Hematopoietic multipotent progenitor cell treated with erythropoietin and hydrocortisone succinate and interleukin-3 and kit ligand, for 4 days (in vitro differentiated cells): ENCODE results near the gene ALPI.
"Not testable (repeated sequence)": the region's sequence is repeated elsewhere in the genome, so short reads cannot be mapped to it uniquely, and the experiment has no call there.

ENCODE experiments used
- DNase-seq: peaks from one replicate; pipeline ENCODE4 v3.0.0-alpha.2; 2015

Gene ALPI

DNA sequence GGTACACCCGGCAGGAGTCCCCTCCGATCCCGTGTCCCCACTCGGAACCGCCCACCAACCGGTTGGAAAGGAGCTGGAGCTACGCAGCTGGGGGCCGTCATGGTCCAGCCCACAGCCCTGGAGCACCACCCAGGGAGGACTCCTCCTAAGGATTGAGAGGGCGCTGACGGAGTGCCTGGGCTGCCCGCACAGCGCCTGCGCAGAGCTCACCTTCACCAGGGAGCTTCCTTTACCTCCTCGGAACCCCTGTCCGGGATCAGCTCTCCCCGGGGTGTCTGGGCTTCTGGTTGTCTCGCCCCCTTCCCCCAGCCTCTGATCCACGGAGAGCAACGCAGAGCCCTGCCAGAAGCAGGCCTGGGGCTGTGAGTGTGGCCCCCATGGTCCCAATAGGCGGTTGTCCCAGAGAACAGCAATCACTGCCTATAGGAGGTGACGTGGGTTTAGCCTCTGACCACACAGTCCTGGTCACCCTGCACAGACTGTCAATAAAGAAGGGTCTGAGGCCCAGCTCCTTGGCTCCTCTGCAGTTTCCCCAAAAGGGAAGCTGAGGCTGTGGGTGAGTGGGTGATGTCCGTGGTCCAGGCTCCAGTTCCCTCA is 34.7 kb upstream of the ALPI start:
- DNase-seq = no peak

DNA sequence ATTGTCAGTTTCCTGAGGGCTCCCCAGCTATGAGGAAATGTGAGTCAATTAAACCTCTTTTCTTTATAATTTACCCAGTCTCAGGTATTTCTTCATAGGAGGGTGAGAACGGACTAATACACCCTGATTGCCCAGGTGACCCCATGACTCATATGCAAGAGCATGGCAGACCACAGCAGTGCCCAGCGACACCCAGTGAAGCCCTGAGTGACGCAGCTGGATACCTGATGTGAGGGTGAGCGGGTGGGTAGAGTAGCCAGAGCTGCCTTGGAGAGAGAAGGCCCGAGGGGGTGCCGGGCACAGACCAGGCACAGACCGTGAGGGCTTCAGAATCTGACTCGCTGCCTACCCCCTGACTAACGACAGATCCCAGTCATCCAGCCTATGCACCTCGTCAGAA is 33.9 kb upstream of the ALPI start:
- no peak for DNase-seq

DNA sequence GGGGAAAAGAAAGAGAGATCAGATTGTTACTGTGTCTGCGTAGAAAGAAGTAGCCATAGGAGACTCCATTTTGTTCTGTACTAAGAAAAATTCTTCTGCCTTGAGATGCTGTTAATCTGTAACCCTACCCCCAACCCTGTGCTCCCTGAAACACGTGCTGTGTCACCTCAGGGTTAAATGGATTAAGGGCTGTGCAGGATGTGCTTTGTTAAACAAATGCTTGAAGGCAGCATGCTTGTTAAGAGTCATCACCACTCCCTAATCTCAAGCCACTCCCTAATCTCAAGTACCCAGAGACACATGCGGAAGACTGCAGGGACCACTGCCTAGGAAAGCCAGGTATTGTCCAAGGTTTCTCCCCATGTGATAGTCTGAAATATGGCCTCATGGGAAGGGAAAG is 33.0 kb upstream of the ALPI start:
- not testable (repeated sequence) for DNase-seq

DNA sequence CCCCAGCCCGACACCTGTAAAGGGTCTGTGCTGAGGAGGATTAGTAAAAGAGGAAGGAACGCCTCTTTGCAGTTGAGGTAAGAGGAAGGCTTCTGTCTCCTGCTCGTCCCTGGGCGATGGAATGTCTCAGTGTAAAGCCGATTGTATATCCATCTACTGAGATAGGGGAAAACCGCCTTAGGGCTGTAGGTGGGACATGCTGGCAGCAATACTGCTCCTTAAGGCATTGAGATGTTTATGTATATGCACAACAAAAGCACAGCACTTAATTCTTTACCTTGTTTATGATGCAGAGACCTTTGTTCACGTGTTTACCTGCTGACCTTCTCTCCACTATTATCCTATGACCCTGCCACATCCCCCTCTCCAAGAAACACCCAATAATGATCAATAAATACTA is 32.5 kb upstream of the ALPI start:
- DNase-seq = not testable (repeated sequence)

- no peak for DNase-seq
Observed at GRCh38 chr2:232431705-232432590, 24.0 kb upstream of the ALPI start.

DNA sequence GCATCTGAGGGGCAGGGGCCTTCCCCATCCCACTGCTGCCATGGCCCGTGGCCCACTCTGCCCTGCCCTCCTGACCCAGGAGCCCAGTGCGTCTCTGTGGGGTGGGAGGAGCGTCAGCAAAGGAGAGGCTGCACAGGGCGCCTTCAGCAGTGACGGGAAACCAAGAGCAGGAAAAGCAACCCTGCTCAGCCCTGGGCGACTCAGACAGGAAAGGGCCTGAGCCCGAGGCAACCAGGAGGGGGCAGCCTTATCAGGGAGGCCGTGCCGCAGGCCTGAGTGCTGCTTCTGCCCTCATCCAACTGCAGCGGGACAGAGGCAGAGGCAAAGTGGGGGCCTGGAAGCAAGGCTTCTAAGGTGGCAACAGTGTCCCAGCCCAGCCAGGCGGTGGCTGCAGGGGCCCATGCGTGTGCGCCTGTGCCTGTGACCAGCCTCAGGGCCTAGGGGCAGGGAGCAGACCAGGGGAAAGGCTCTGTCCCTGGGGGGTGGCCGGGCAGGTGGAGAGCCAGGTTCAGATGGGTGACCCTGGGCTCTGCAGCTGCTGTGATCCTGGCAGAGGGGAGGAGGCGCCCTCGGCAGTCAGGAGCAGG is 23.3 kb upstream of the ALPI start:
- DNase-seq = peak; percentile 57

DNA sequence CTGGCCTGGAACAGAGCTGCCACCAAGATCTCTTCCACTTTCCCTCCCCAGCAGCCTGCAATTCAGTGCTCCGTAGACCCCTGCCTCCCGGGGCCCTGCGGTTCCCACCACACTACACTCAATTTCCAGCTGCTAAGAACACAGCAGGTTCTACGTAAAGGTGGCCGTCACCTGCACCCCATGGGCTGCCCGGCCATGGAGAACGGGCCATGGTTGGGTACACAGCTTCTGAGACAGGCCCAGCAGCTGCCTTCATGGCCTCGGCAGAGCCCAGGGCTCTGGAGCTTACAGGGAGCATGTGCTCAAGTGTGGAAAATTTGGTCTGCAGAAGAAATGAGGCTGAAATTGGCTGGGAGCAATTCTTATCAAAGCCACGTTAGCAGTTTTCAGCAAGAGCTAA is 22.3 kb upstream of the ALPI start:
- not testable (repeated sequence) for DNase-seq

- DNase-seq = no peak
Observed at GRCh38 chr2:232434091-232434490, 21.9 kb upstream of the ALPI start.

DNA sequence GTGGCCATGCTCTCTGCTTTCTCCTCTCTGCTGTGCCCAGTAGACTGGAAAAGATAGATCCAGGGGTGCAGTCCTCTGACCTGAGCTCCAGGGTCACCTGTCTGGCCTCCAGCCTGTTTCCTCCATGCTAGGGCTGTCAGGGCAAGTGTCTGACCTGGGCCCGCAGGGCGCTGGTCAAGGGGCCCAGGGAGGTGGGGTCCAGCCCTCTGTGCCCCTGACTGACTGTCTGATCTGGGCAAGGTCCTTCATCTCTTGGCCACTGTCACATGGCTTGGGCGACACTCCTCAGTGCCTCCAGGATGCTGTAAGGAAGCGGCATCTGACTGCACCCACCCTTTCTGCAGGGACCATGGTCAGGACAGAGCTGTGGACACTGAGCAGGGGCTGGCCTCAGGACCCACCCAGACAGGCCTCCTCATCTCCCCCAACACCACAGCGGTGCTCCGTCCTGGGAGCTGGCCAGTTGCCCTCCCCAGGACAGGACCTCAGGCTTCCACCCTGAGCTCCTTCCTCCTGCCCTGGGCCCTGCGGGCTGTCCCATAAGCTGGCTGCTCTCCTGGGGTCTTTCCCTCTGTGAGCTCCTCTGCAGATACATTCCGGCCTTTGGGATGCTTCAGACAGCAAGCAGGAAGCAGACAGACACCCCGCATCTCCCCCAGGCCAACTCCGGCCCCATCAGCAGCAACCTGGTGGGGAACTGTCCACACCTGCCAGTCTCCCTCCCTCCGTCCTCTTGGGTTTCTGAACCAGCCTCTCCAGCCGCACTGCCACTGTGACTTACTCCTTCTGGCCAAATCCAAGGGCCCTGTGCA is 21.2 kb upstream of the ALPI start:
- DNase-seq = no peak

GRCh38 chr2:232435375-232435648 is 20.6 kb upstream of the ALPI start:
- no peak for DNase-seq

DNA sequence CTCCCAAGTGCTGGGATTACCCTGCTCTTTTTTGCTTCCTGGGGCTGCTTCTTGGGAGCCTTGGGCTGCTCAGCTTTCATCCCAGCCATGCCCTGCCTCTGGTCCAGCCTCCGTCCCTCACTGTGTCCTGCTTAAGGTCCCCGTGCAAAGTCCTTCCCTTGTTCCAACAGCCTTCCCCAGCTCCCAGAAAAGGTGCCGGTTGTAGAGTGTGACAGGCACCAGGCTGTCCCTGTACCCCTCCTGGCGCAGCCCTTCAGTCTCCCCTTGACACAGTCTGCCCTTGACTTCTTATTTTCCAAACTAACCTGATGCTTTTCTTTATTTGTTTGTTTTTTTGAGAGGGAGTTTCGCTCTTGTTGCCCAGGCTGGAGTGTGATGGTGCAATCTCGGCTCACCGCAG is 20.1 kb upstream of the ALPI start:
- no peak for DNase-seq

- DNase-seq = no peak
Observed at GRCh38 chr2:232436381-232437194, 19.4 kb upstream of the ALPI start.

DNA sequence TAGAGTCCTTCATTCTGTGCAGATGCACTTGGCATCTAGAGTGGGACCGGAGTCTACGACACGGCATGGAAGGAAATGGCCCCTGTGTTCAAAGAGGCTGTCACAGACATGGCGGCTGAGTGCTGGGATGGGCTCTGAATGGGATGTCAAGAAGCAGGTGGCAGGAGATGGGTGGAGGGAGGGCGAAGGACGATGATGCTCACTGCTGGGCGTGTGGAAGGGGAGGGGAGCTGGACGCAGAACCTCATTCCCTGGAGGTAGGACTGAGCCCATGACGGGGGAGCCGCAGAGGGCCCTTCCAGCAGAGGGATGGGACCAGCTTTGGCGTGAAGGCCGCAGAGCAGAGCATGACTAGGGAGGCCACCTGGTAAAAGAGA is 18.8 kb upstream of the ALPI start:
- DNase-seq = no peak

GRCh38 chr2:232438091-232438490 is 17.9 kb upstream of the ALPI start:
- DNase-seq = no peak

DNA sequence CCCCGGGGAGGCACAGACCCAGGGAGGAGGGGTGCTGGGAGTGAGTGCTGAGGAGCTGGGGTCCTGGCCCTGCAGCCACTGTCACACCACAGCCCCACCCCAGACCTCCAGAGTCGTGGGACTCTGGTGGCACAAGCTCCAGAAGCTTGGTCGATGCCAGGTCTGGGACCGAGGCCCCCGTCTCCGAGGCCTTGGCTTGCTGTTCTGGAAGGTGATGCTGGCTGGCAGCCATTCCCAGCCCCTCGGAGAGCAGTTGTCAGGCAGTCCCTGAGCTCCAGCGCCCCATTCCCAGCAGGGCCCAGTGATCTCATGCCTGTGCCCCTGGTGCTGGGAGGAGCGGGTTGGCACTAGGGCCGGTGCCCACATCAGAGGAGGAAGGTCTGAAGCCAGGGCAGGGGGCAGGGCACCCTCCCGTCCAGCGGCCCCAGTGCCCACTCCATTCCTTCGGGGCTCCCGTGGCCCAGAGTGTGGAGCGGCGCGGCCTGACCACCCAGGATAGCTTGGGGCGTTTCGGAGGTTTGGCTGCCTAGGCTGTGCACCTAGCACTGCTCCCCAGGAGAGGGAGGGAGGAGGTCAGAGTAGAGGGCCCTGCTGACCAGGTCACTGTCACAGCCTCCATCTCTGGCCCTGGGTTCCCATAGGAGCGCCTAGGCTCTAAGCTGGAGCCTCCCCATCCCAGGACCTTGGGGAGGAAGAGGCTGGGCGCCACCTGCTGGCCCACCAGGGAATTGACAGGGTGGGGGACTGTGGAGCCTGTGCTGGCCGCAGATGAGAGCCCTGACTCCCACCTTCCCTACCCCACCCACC is 16.8 kb upstream of the ALPI start:
- peak; percentile 22 for DNase-seq

- no peak for DNase-seq
Observed at GRCh38 chr2:232439758-232440135, 16.2 kb upstream of the ALPI start.

- peak; percentile 90 for DNase-seq
Observed at GRCh38 chr2:232440220-232441018, 15.5 kb upstream of the ALPI start.

GRCh38 chr2:232441147-232441651 is 14.8 kb upstream of the ALPI start:
- DNase-seq = no peak

DNA sequence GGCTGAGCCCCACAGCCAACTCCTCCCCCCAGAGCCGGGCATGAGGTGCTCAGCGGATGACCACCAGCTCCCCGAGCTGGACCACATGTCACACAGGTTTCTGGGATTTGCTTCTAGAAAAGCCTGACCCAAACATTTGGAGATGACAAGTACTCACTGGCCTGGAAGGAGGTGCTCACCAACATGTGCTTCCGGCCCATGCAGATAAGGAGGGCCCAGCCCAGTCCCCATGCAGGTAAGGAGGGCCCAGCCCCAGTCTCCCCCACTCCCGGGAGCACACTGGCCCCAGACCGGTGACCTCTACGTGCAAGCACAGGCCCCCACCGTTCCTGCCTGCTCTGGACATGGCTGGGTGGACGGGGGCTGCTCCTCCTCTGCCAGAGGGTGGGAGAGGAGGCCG is 14.0 kb upstream of the ALPI start:
- DNase-seq = not testable (repeated sequence)

DNA sequence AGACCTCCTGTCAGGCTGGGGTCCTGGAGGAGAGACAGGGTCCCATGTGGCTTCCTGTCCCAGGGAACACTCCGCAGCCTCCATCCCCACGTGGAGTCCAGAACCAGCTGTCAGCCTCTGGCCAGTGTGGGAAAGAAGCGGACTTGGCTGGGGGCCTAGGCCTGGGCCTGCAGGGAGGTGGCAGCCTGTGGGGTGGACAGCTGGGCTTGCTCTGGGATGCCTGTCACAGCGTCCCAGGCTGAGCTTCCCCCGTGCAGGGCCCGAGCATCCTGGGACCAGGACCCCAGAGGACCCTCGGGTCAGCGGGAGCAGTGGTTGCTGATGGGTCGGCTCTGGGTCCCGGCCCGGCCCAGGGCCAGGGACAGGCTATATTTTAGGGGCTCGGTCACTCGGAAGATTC is 13.5 kb upstream of the ALPI start:
- not testable (repeated sequence) for DNase-seq

GRCh38 chr2:232443047-232443446 is 12.9 kb upstream of the ALPI start:
- DNase-seq = not testable (repeated sequence)
